HepG2 (cell line): ENCODE measurements around the gene RPS6KA3. TPM values are rescaled to one million over a fixed set of nuclear protein-coding genes. Genes with fewer than 3 reads are reported as not detected.

Experiments used
- ATAC-seq: fragments of 200-7000 bp; cut with Tn5 transposase; 3 replicates; pipeline ENCODE4 v1.9.1; 2020; ENCODE audit warnings: mild to moderate bottlenecking, moderate library complexity
- BruUV-seq: library from RNA; stranded (reverse); fragments of 400-500 nt; replicated peaks from 2 replicates; lab custom pipeline; 2021; lab: Mats Ljungman, UMichigan
- CTCF ChIA-PET: fragments of 300-600 bp; formaldehyde crosslinking; extraction: SDS; loops from one replicate; lab custom pipeline; 2021; ENCODE audit warnings: low total read pairs, inconsistent platforms, low intra/inter-chr PET ratio; lab: Yijun Ruan, JAX
- POLR2A ChIA-PET: fragments of 350-600 bp; sonication (Branson Sonifier 250); formaldehyde crosslinking; loops from one replicate; lab custom pipeline; 2020; ENCODE audit warnings: antibody characterized with exemption, inconsistent platforms; lab: Yijun Ruan, JAX
- DNase-seq: peaks from one replicate; pipeline ENCODE4 v3.0.0-alpha.2; 2015; ENCODE audit warnings: low spot score
- FAIRE-seq: peaks from 3 replicates; lab custom pipeline; 2011; peaks lifted over from hg19 to GRCh38; lab: Jason Lieb, UNC
- H2AFZ ChIP-seq: one replicate; pipeline ENCODE4 v1.6.1; 2011; ENCODE audit warnings: low read length, inconsistent platforms
- H3K27ac ChIP-seq: fragments of 300-600 bp; 3 replicates; pipeline ENCODE4 v1.8.0; 2011; ENCODE audit warnings: mixed run types, mild to moderate bottlenecking, mixed read lengths, low read length, inconsistent platforms; ENCODE audit not compliant: insufficient read depth; ENCODE audit errors: extremely low read length
- H3K27me3 ChIP-seq, 2 experiments: fragments of 200-600 bp in 1 of 2; 2 replicates in 1 of 2; 3 replicates in 1 of 2; pipeline versions ENCODE4 v1.6.0 to v1.8.0; 2011; ENCODE audit warnings: low read length in 2 of 2, mild to moderate bottlenecking in 2 of 2, moderate library complexity in 2 of 2, inconsistent platforms in 1 of 2; ENCODE audit not compliant: insufficient read depth in 2 of 2, control insufficient read depth in 1 of 2
- H3K36me3 ChIP-seq, 2 experiments: fragments of 200-600 bp in 1 of 2; replicated peaks in 1 of 2; 2 replicates in 1 of 2; 3 replicates in 1 of 2; pipeline versions ENCODE4 v1.5.1 to v1.8.0; 2011; ENCODE audit warnings: low read length in 2 of 2, inconsistent platforms in 1 of 2; ENCODE audit not compliant: insufficient read depth in 2 of 2, control insufficient read depth in 1 of 2
- H3K4me1 ChIP-seq: 2 replicates; pipeline ENCODE4 v1.5.1; 2012; ENCODE audit warnings: low read length, inconsistent platforms; ENCODE audit not compliant: insufficient read depth
- H3K4me2 ChIP-seq: 2 replicates; pipeline ENCODE4 v1.6.0; 2011; ENCODE audit warnings: low read depth, low read length, inconsistent platforms
- H3K4me3 ChIP-seq, 3 experiments: fragments of 200-600 bp in 1 of 3; sonication (generic), shearing (Covaris generic) in 1 of 3; replicated peaks in 1 of 3; 2 replicates each; pipeline ENCODE4 v1.5.1; 2011 to 2016; ENCODE audit warnings: low read length in 3 of 3, inconsistent platforms in 2 of 3, low read depth in 2 of 3, mild to moderate bottlenecking in 2 of 3, control low read depth in 1 of 3, mixed read lengths in 1 of 3; ENCODE audit not compliant: insufficient read depth in 1 of 3
- H3K79me2 ChIP-seq: one replicate; pipeline ENCODE4 v1.6.1; 2011; ENCODE audit warnings: low read length, inconsistent platforms; ENCODE audit not compliant: insufficient read depth
- H3K9ac ChIP-seq: 2 replicates; pipeline ENCODE4 v1.6.0; 2011; ENCODE audit warnings: mild to moderate bottlenecking, low read depth, low read length, inconsistent platforms; ENCODE audit not compliant: insufficient read depth
- H3K9me3 ChIP-seq: 2 replicates; pipeline ENCODE4 v1.5.1; 2012; ENCODE audit warnings: mild to moderate bottlenecking, low read length
- H4K20me1 ChIP-seq: 2 replicates; pipeline ENCODE4 v1.6.0; 2011; ENCODE audit warnings: inconsistent platforms, mild to moderate bottlenecking, low read length, moderate library complexity; ENCODE audit not compliant: insufficient read depth
- CEBPB ChIP-seq: IDR thresholded peaks from 2 replicates; pipeline ENCODE4 v1.6.1; 2011; ENCODE audit warnings: low read depth, low read length, improper control_type of control experiment, borderline replicate concordance
- NCOR1 ChIP-seq: fragments of 200-600 bp; sonication (generic); IDR thresholded peaks from 2 replicates; pipeline ENCODE4 v1.7.0; 2017; ENCODE audit warnings: antibody characterized with exemption, low read length, borderline replicate concordance
- POLR2AphosphoS5 ChIP-seq: IDR thresholded peaks from 2 replicates; pipeline ENCODE4 v1.6.1; 2012; ENCODE audit warnings: low read depth, low read length
- RBM22 ChIP-seq: fragments of 200-400 bp; formaldehyde crosslinking; optimal IDR thresholded peaks from 2 replicates; pipeline ENCODE3; 2017; ENCODE audit warnings: mild to moderate bottlenecking, low read length, moderate library complexity
- SMAD9 ChIP-seq: sonication (generic); formaldehyde crosslinking; IDR thresholded peaks from 2 replicates; pipeline ENCODE4 v1.5.1; 2020; ENCODE audit warnings: mild to moderate bottlenecking, missing genetic modification reagents
- WGBS: methylation state at CpG from one replicate; pipeline ENCODE4 v1.1.6; 2017; ENCODE audit warnings: low lambda C conversion rate; 5-methylcytosine and 5-hydroxymethylcytosine counted together
- in situ Hi-C: cut with HindIII; loops from 2 replicates; pipeline ENCODE4 v1.10.0; 2017; ENCODE audit warnings: low pct_unique_long_range_greater_than_20kb; ENCODE audit not compliant: extremely low pct_ligation_motif_present
- intact Hi-C: fragments of 100-400 bp; cut with micrococcal nuclease; formaldehyde crosslinking; loops from one replicate; pipeline ENCODE4 v1.10.0; 2022; ENCODE audit not compliant: unreplicated experiment
- polyA plus RNA-seq, 8 experiments: library from polyadenylated mRNA; depleted of rRNA in 3 of 8; stranded (reverse) in 7 of 8; unstranded in 1 of 8; fragments of >200 nt; fragmentation: Illumina TruSeq in 4 of 8; extraction: Trizol in 4 of 8; gene quantifications; 2 replicates each; pipeline versions ENCODE4 v1.2.1 to v1.2.3, GENCODE V29; 2011 to 2016; ENCODE audit warnings: low read depth in 4 of 8, missing spikeins in 1 of 8, mixed read lengths in 1 of 8; ENCODE audit not compliant: insufficient read depth in 1 of 8
- total RNA-seq, 5 experiments: library from RNA; depleted of rRNA; stranded (reverse); fragments of >200 nt; fragmentation: Illumina TruSeq; extraction: Trizol; gene quantifications; 2 replicates each; pipeline ENCODE4 v1.2.3, GENCODE V29; 2016; ENCODE audit warnings: low read depth in 1 of 5
- TF ChIP-seq, protein P1 (sequence below): conservative IDR thresholded peaks from 2 replicates; pipeline ENCODE4 v1.6.1; 2018; ENCODE audit warnings: missing genetic modification reagents
- TF ChIP-seq, protein P2 (sequence below): sonication (generic); formaldehyde crosslinking; IDR thresholded peaks from 2 replicates; pipeline ENCODE4 v1.4.0; 2020; ENCODE audit warnings: missing genetic modification reagents, borderline replicate concordance

RPS6KA3 gene
- total and polyA plus RNA-seq, 2 of the 13 experiments (the other 11 are each of a cell fraction or from before 2014, with no cell fraction given), result 314 to 357 TPM

DNA sequence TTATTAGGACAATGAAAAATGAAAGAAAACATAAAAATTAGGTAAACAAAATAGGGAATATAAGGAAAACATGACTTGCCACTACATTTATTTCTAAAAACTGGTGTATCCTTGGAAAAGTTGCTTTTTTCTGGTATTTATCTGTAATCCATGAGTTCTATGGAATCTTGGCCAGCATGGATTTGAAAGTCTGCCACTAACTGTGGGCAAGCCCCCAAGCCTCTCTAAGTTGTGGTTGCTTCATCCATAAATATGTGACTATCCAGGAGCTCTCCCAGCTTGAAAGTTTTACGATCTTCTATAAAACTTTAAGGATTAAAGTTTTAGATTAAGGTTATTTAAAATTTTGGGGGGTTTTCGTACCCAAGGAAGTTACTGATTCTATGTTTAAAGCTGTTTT lies 21.8 kb downstream of the RPS6KA3 start:
- Histone ChIP-seq H4K20me1 (peaks cover 84% of the 10 kb centered on the region), H3K79me2 (peaks cover 98% of the 10 kb centered on the region), H3K4me2 (no peak overlapping the region), H3K9me3 (no peaks in the 10 kb centered on the region), H2AFZ (no peak overlapping the region), H3K36me3 (no peaks in the 10 kb centered on the region; a peak in 1 of 5 replicates), H3K4me1 (peaks cover 79% of the 10 kb centered on the region), H3K27ac (no peak overlapping the region), H3K4me3 (no peak overlapping the region), H3K27me3 (no peaks in the 10 kb centered on the region), H3K9ac (no peak overlapping the region)
- intact Hi-C loops (no loop called here), in situ Hi-C loops (no loop called here)
- DNase-seq (no peak), ATAC-seq (no peak), FAIRE-seq (no peak)
- ChIA-PET CTCF (no interaction called here), POLR2A (interaction anchor here (1.0 kb wide), 1 partner anchor 195 kb away, joined by 3 read pairs; no protein-coding TSS in a partner anchor)
- TF ChIP-seq NCOR1 (no peak), CEBPB (0 out of 2 replicates have a peak, but pooled peaks have one; percentile 12)
- TF ChIP-seq, protein P1, sequence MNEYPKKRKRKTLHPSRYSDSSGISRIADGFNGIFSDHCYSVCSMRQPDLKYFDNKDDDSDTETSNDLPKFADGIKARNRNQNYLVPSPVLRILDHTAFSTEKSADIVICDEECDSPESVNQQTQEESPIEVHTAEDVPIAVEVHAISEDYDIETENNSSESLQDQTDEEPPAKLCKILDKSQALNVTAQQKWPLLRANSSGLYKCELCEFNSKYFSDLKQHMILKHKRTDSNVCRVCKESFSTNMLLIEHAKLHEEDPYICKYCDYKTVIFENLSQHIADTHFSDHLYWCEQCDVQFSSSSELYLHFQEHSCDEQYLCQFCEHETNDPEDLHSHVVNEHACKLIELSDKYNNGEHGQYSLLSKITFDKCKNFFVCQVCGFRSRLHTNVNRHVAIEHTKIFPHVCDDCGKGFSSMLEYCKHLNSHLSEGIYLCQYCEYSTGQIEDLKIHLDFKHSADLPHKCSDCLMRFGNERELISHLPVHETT (CRISPR knock-in tag), result no peak
- WGBS, result 70% methylated on average over 2 of the region's 2 CpGs
- BruUV-seq, result no TSS peak

- FAIRE-seq, result no peak
- Histone ChIP-seq H3K36me3 (peaks cover 0 to 4% of the 10 kb centered on the region in 2 experiments; a peak in 1 of 5 replicates), H3K9me3 (no peaks in the 10 kb centered on the region), H3K4me3 (no peak overlapping the region), H3K4me2 (no peak overlapping the region), H3K27ac (no peak overlapping the region), H3K4me1 (peaks cover 66% of the 10 kb centered on the region), H2AFZ (no peak overlapping the region), H3K79me2 (peaks cover 98% of the 10 kb centered on the region), H4K20me1 (peaks cover 92% of the 10 kb centered on the region), H3K9ac (no peak overlapping the region), H3K27me3 (no peaks in the 10 kb centered on the region)
- in situ Hi-C loops (no loop called here), intact Hi-C loops (no loop called here)
- ATAC-seq, result no peak
- peak; percentile 37 for TF ChIP-seq RBM22
- TF ChIP-seq, protein P2, sequence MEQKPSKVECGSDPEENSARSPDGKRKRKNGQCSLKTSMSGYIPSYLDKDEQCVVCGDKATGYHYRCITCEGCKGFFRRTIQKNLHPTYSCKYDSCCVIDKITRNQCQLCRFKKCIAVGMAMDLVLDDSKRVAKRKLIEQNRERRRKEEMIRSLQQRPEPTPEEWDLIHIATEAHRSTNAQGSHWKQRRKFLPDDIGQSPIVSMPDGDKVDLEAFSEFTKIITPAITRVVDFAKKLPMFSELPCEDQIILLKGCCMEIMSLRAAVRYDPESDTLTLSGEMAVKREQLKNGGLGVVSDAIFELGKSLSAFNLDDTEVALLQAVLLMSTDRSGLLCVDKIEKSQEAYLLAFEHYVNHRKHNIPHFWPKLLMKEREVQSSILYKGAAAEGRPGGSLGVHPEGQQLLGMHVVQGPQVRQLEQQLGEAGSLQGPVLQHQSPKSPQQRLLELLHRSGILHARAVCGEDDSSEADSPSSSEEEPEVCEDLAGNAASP, result no peak
- TF ChIP-seq POLR2AphosphoS5, result peak; percentile 20; the same call in 1 of the 2 replicates
- no peak for TF ChIP-seq SMAD9
- no peak for DNase-seq
- BruUV-seq, result no TSS peak
- ChIA-PET POLR2A (no interaction called here), CTCF (no interaction called here)
Measured at GRCh38 chrX:20240201-20240600, 26.5 kb downstream of the RPS6KA3 start.
